Activated CD8-positive, alpha-beta memory T cell treated with anti-CD3 and anti-CD28 coated beads for 24 hours (primary cell): Measurements from ENCODE around the gene FRY.

Experiments used
- DNase-seq: peaks from one replicate; pipeline ENCODE4 v3.0.0-alpha.2; 2020

Gene FRY

GRCh38 chr13:32087955-32088747 lies 56.6 kb downstream of the FRY start:
- DNase-seq, result no peak

GRCh38 chr13:32092496-32092895 lies 60.9 kb downstream of the FRY start:
- no peak for DNase-seq

- DNase-seq, result no peak
Observed at GRCh38 chr13:32093006-32093405, 61.4 kb downstream of the FRY start.

- no peak for DNase-seq
Observed at GRCh38 chr13:32098272-32098671, 66.7 kb downstream of the FRY start.

GRCh38 chr13:32105653-32106313 lies 74.2 kb downstream of the FRY start:
- DNase-seq, result no peak

- no peak for DNase-seq
Observed at GRCh38 chr13:32107474-32107873, 75.9 kb downstream of the FRY start.

GRCh38 chr13:32107973-32108372 lies 76.4 kb downstream of the FRY start:
- no peak for DNase-seq

- no peak for DNase-seq
Observed at GRCh38 chr13:32113532-32113931, 82.0 kb downstream of the FRY start.

GRCh38 chr13:32114284-32114950 lies 82.8 kb downstream of the FRY start:
- no peak for DNase-seq

GRCh38 chr13:32115066-32115465 lies 83.5 kb downstream of the FRY start:
- DNase-seq, result no peak

GRCh38 chr13:32116210-32116609 lies 84.6 kb downstream of the FRY start:
- DNase-seq, result no peak

GRCh38 chr13:32117001-32117400 lies 85.4 kb downstream of the FRY start:
- no peak for DNase-seq

GRCh38 chr13:32117701-32118100 lies 86.1 kb downstream of the FRY start:
- no peak for DNase-seq

GRCh38 chr13:32121316-32121715 lies 89.7 kb downstream of the FRY start:
- DNase-seq, result no peak

GRCh38 chr13:32124743-32125142 lies 93.2 kb downstream of the FRY start:
- DNase-seq, result no peak

GRCh38 chr13:32125221-32125689 lies 93.7 kb downstream of the FRY start:
- no peak for DNase-seq

- DNase-seq, result no peak
Observed at GRCh38 chr13:32125751-32126150, 94.2 kb downstream of the FRY start.

GRCh38 chr13:32126278-32126677 lies 94.7 kb downstream of the FRY start:
- DNase-seq, result no peak

- no peak for DNase-seq
Observed at GRCh38 chr13:32126756-32127155, 95.2 kb downstream of the FRY start.

GRCh38 chr13:32127691-32128090 lies 96.1 kb downstream of the FRY start:
- DNase-seq, result no peak

GRCh38 chr13:32134241-32135055 lies 102.9 kb downstream of the FRY start:
- no peak for DNase-seq

- DNase-seq, result no peak
Observed at GRCh38 chr13:32135056-32135390, 103.4 kb downstream of the FRY start.

GRCh38 chr13:32135655-32136054 lies 104.1 kb downstream of the FRY start:
- no peak for DNase-seq
